NCI-H748 treated with DMSO at 0.1 percent for 48 hours (cell line): Measurements from ENCODE around the gene DYNLL1.
"Not testable (repeated sequence)": the region's sequence is repeated elsewhere in the genome, so short reads cannot be mapped to it uniquely, and the experiment has no call there.

ENCODE experiments used
- DNase-seq: peaks from one replicate; lab custom pipeline; 2025; lab: John Stamatoyannopoulos, UW

The DYNLL1 gene

GRCh38 chr12:120515496-120515895 is 19.6 kb downstream of the DYNLL1 start:
- DNase-seq: no peak

- DNase-seq: not testable (repeated sequence)
Measured at GRCh38 chr12:120519324-120519723, 23.4 kb downstream of the DYNLL1 start.

- no peak for DNase-seq
Measured at GRCh38 chr12:120522568-120522967, 26.7 kb downstream of the DYNLL1 start.

DNA sequence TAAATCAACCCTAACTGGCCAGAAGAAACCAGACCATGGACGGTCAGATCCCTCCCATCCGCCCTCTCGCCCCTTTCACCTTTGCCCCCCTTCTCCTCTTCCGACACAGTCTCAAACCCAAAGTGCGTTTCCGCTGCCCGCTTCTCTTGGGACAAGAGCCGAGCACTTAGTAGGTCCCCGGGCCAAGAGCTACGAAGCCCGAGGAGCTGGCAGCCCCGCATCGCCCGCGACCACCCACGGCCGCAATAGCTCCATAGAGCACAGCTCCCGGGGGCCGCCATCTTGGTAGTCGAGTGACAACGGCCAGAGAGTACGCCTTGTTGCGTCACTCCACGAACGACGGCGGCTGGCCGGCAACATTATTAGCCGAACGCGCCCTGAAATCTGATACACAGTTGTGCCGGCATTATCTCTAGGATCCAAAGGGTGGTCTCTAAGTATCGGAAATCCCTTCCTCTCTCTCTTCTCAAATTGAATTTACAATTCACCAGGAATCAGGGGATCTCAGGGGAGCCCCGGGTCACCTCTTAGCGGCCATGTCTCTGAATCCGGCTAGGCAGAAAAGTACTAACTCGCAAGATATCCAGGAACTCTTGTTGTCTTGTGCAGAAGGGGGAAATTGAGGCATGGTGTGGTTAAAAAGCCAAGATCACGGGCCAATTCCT is 33.1 kb downstream of the DYNLL1 start, which contains the start of gene COQ5:
Gene COQ5, minus strand, starts transcription at position 298 of the 665 bp plus-strand sequence. Its CDS starts 17 bp downstream, at position 281.
- peak; percentile 64 for DNase-seq

- DNase-seq: peak; percentile 16
Measured at GRCh38 chr12:120529641-120530417, 33.9 kb downstream of the DYNLL1 start.

GRCh38 chr12:120530418-120530761 is 34.5 kb downstream of the DYNLL1 start:
- not testable (repeated sequence) for DNase-seq

GRCh38 chr12:120532701-120533238 is 36.9 kb downstream of the DYNLL1 start:
- DNase-seq: no peak

DNA sequence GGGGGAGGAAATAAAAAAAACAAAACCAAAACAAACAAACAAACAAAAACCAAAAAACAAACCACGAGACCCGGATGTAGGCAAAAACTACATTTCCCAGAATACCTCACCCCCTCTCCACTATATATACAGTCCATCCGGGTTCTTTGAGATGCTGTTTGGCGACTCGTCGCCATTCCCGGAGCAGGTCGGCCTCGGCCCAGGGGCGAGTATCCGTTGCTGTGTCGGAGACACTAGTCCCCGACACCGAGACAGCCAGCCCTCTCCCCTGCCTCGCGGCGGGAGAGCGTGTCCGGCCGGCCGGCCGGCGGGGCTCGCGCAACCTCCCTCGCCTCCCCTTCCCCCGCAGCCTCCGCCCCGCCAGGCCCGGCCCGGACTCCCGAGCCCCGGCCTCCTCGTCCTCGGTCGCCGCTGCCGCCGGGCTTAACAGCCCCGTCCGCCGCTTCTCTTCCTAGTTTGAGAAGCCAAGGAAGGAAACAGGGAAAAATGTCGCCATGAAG is 38.3 kb downstream of the DYNLL1 start, which contains the start of gene RNF10:
Gene RNF10, plus strand, starts transcription at position 154 of the 500 bp plus-strand sequence. CDS start 456 bp downstream, outside the sequence.
- peak; percentile 91 for DNase-seq

GRCh38 chr12:120534703-120535655 is 39.1 kb downstream of the DYNLL1 start:
- DNase-seq: peak; percentile 21

- DNase-seq: no peak
Measured at GRCh38 chr12:120536064-120536791, 40.3 kb downstream of the DYNLL1 start.

DNA sequence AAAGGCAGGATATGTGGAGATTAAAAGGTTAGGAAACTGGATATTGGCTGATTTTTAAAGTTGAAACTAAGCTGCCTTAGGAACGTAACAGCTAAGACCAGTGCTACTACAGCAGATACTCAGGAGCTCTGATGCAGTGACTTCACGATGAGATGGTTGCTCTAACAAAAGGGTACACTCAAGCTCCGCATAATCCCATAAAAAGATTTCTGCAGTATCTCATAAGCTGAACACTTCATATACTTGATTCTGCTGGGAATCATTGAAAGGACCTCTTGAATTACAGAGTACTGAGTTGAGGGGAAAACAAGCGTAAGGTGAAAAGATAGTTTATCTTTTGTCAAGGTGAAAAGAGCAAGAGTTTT is 41.9 kb downstream of the DYNLL1 start:
- no peak for DNase-seq

- DNase-seq: no peak
Measured at GRCh38 chr12:120538281-120539156, 42.6 kb downstream of the DYNLL1 start.

DNA sequence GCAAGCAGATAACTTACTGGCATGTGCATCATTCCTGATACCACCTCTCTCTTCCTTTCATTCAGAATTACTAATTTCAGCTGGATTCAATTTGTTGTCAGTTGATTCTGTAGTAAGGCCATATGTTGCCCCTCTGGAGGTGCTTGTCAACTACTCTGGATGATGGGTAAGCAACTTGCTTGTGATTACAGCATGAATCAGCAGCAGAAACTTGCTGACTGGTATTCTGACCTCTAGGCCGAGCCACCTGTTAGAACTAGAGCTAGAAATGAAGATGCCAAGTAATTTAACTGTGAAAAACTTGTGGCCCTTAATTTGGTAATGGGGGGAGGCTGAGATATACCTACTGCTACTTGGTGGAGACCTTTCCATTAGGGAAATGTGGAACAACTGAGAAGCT is 43.4 kb downstream of the DYNLL1 start:
- DNase-seq: no peak

- no peak for DNase-seq
Measured at GRCh38 chr12:120540445-120540844, 44.5 kb downstream of the DYNLL1 start.

- no peak for DNase-seq
Measured at GRCh38 chr12:120542166-120542565, 46.3 kb downstream of the DYNLL1 start.

DNA sequence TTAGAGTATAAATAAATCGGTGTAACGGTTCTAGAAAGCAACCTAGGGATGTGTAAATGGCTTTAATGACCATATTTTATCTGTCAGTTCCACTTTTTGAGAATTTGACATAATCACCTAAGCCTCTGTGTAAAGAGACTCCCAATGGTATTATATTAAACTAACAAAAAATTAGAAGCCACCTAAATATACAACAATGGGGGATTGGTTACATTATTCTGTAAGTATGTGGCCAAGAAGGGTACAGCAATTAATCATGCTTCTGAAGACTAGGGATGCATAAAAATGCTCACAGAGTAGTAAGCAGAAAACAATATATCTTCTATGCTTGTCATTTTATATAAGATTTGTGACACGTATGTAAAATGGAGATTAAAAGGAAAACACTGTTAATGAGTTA is 48.8 kb downstream of the DYNLL1 start:
- DNase-seq: no peak

DNA sequence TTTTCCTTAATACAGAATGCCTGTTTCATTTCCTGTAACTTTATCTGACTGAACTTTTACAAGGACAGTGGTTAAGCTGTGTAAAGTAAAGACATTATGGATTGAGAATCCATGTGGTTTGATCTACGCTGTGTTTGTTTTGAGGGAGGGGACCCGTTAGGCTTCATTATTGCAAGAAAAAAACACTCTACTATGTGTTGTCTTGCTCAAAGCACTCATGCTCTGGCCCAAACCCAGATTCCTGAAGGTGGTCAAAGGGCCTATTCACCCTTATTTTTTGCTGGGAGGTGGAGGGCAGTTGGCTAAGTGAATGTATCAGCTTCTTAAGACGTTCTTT is 50.1 kb downstream of the DYNLL1 start:
- DNase-seq: no peak
